GM12878 (cell line): ENCODE data around the gene AGBL1. TPM values are rescaled to one million over a fixed set of nuclear protein-coding genes. Genes with fewer than 3 reads are reported as not detected.

Experiments
- ATAC-seq: fragments of 200-7000 bp; cut with Tn5 transposase; 3 replicates; pipeline ENCODE4 v1.9.1; 2020; ENCODE audit warnings: mild to moderate bottlenecking, moderate library complexity
- BruUV-seq: library from RNA; stranded (reverse); fragments of 400-500 nt; replicated peaks from 2 replicates; lab custom pipeline; 2021; lab: Mats Ljungman, UMichigan
- CTCF ChIA-PET: fragments of 300-600 bp; sonication (Branson Sonifier 250); formaldehyde crosslinking; extraction: SDS; loops from one replicate; lab custom pipeline; 2021; ENCODE audit warnings: inconsistent platforms; lab: Yijun Ruan, JAX
- POLR2A ChIA-PET: fragments of 350-600 bp; formaldehyde crosslinking; extraction: SDS; loops from one replicate; lab custom pipeline; 2021; ENCODE audit warnings: inconsistent platforms; lab: Charles Lee
- RAD21 ChIA-PET: fragments of 300-600 bp; sonication (Branson Sonifier 250); formaldehyde crosslinking; loops from one replicate; lab custom pipeline; 2023; ENCODE audit warnings: antibody characterized with exemption; ENCODE audit not compliant: unreplicated experiment; lab: Charles Lee
- SMC1A ChIA-PET: fragments of 300-600 bp; sonication (Branson Sonifier 250); formaldehyde crosslinking; loops from one replicate; lab custom pipeline; 2023; ENCODE audit not compliant: unreplicated experiment, uncharacterized antibody; lab: Charles Lee
- DNase-seq: peaks from one replicate; pipeline ENCODE4 v3.0.0-alpha.2; 2011; ENCODE audit warnings: low read depth, low spot score
- FAIRE-seq: peaks from 3 replicates; lab custom pipeline; 2011; peaks lifted over from hg19 to GRCh38; lab: Jason Lieb, UNC
- H2AFZ ChIP-seq: 2 replicates; pipeline ENCODE4 v1.6.0; 2011; ENCODE audit warnings: low read depth, low read length, control low read depth; ENCODE audit not compliant: control insufficient read depth
- H3K27ac ChIP-seq: 2 replicates; pipeline ENCODE4 v1.5.1; 2011; ENCODE audit warnings: control low read depth; ENCODE audit not compliant: control insufficient read depth, insufficient read depth
- H3K27me3 ChIP-seq, 2 experiments: replicated peaks in 1 of 2; 2 replicates each; pipeline versions ENCODE4 v1.6.0 to v1.6.1; 2011; ENCODE audit warnings: low read length in 1 of 2; ENCODE audit not compliant: control insufficient read depth in 2 of 2, insufficient read depth in 2 of 2
- H3K36me3 ChIP-seq, 2 experiments: 2 replicates each; pipeline ENCODE4 v1.5.1; 2011; ENCODE audit warnings: low read length in 1 of 2; ENCODE audit not compliant: control insufficient read depth in 2 of 2, insufficient read depth in 2 of 2
- H3K4me1 ChIP-seq: 2 replicates; pipeline ENCODE4 v1.6.1; 2011; ENCODE audit warnings: mild to moderate bottlenecking, low read length, moderate library complexity, mixed read lengths; ENCODE audit not compliant: control insufficient read depth, insufficient read depth
- H3K4me2 ChIP-seq: 2 replicates; pipeline ENCODE4 v1.6.0; 2011; ENCODE audit warnings: control low read depth; ENCODE audit not compliant: control insufficient read depth, insufficient read depth
- H3K4me3 ChIP-seq: fragments of 200-600 bp; sonication (generic); 2 replicates; pipeline ENCODE4 v1.5.1; 2016
- H3K79me2 ChIP-seq: 2 replicates; pipeline ENCODE4 v1.6.0; 2011; ENCODE audit warnings: low read length; ENCODE audit not compliant: control insufficient read depth, insufficient read depth
- H3K9ac ChIP-seq: 2 replicates; pipeline ENCODE4 v1.8.0; 2011; ENCODE audit warnings: low read length, control low read depth, mixed read lengths; ENCODE audit not compliant: control insufficient read depth, insufficient read depth
- H3K9me3 ChIP-seq: replicated peaks from 3 replicates; pipeline ENCODE4 v1.5.1; 2011; ENCODE audit warnings: mild to moderate bottlenecking, low read length; ENCODE audit not compliant: control insufficient read depth, insufficient read depth
- H4K20me1 ChIP-seq: 2 replicates; pipeline ENCODE4 v1.6.0; 2011; ENCODE audit not compliant: control insufficient read depth, insufficient read depth
- ASH2L ChIP-seq: fragments of 300-600, 200-600 bp; sonication (generic); IDR thresholded peaks from 2 replicates; pipeline ENCODE4 v1.6.1; 2017; ENCODE audit warnings: low read depth, mild to moderate bottlenecking, borderline replicate concordance
- BACH1 ChIP-seq: fragments of 450-650 bp; IDR thresholded peaks from 2 replicates; pipeline ENCODE4 v1.6.1; 2017; ENCODE audit warnings: mild to moderate bottlenecking, borderline replicate concordance
- BRCA1 ChIP-seq: IDR thresholded peaks from 2 replicates; pipeline ENCODE4 v1.6.1; 2011; ENCODE audit warnings: low read depth, low read length, improper control_type of control experiment
- CBFB ChIP-seq: IDR thresholded peaks from 2 replicates; pipeline ENCODE4 v1.6.1; 2016; ENCODE audit warnings: antibody characterized with exemption, low read depth
- HCFC1 ChIP-seq: fragments of 150-350 bp; IDR thresholded peaks from 2 replicates; pipeline ENCODE4 v1.6.1; 2014; ENCODE audit warnings: low read length
- IKZF2 ChIP-seq, 2 experiments: fragments of 450-650 bp; IDR thresholded peaks; 2 replicates each; pipeline ENCODE4 v1.6.1; 2017; ENCODE audit warnings: mild to moderate bottlenecking in 2 of 2, moderate library complexity in 2 of 2
- IRF3 ChIP-seq: fragments of 450-650 bp; IDR thresholded peaks from 2 replicates; pipeline ENCODE4 v1.6.1; 2014; ENCODE audit warnings: mild to moderate bottlenecking
- MEF2A ChIP-seq: IDR thresholded peaks from 2 replicates; pipeline ENCODE4 v1.6.1; 2011; ENCODE audit warnings: low read depth, mild to moderate bottlenecking, low read length, moderate library complexity; ENCODE audit not compliant: insufficient read depth
- NFXL1 ChIP-seq: fragments of 450-650 bp; IDR thresholded peaks from 2 replicates; pipeline ENCODE4 v1.6.1; 2017; ENCODE audit warnings: antibody characterized with exemption, mild to moderate bottlenecking, borderline replicate concordance
- RBBP5 ChIP-seq: fragments of 200-600 bp; sonication (generic); conservative IDR thresholded peaks from 2 replicates; pipeline ENCODE4 v1.6.1; 2016
- RFX5 ChIP-seq: IDR thresholded peaks from 2 replicates; pipeline ENCODE4 v1.6.1; 2011; ENCODE audit warnings: low read depth, low read length, improper control_type of control experiment
- SUPT20H ChIP-seq: IDR thresholded peaks from 2 replicates; pipeline ENCODE4 v1.6.1; 2011; ENCODE audit warnings: low read depth, mild to moderate bottlenecking, low read length, moderate library complexity, borderline replicate concordance; ENCODE audit not compliant: control insufficient read depth
- TARDBP ChIP-seq: IDR thresholded peaks from 2 replicates; pipeline ENCODE4 v1.6.1; 2016; ENCODE audit warnings: borderline replicate concordance
- YBX1 ChIP-seq: fragments of 450-650 bp; IDR thresholded peaks from 2 replicates; pipeline ENCODE4 v1.6.1; 2016; ENCODE audit warnings: antibody characterized with exemption
- ZBED1 ChIP-seq: IDR thresholded peaks from 2 replicates; pipeline ENCODE4 v1.6.1; 2016; ENCODE audit warnings: borderline replicate concordance
- ZBTB40 ChIP-seq: fragments of 450-650 bp; IDR thresholded peaks from 2 replicates; pipeline ENCODE4 v1.6.1; 2016; ENCODE audit warnings: mild to moderate bottlenecking, moderate library complexity, borderline replicate concordance
- ZNF24 ChIP-seq: fragments of 450-650 bp; IDR thresholded peaks from 2 replicates; pipeline ENCODE4 v1.6.1; 2017; ENCODE audit warnings: antibody characterized with exemption, mild to moderate bottlenecking
- WGBS: methylation state at CpG from one replicate; pipeline ENCODE4 v1.1.6; 2016; ENCODE audit warnings: low lambda C conversion rate; ENCODE audit not compliant: insufficient replicate concordance, insufficient coverage; ENCODE audit errors: missing lambda C conversion rate; 5-methylcytosine and 5-hydroxymethylcytosine counted together
- in situ Hi-C: fragments of 300-500 bp; cut with MboI; formaldehyde crosslinking; loops from 9 replicates; pipeline ENCODE4 v1.14.3; 2018; ENCODE audit warnings: mixed read lengths
- intact Hi-C: fragments of 100-400 bp; cut with micrococcal nuclease; formaldehyde crosslinking; loops from one replicate; pipeline ENCODE4 v1.14.2; 2022; ENCODE audit not compliant: unreplicated experiment
- polyA plus RNA-seq, 11 experiments: library from polyadenylated mRNA; depleted of rRNA in 4 of 11; unstranded in 6 of 11; stranded (reverse) in 5 of 11; fragments of >200 nt; fragmentation: Nextera tagmentation in 4 of 11; fragmentation: Illumina TruSeq in 1 of 11; extraction: Ambion mirVana in 4 of 11; extraction: Trizol in 1 of 11; gene quantifications; 1 replicate in 1 of 11; 2 replicates in 10 of 11; pipeline versions ENCODE4 v1.2.1 to v1.2.3, GENCODE V29; 2011 to 2016; ENCODE audit warnings: inconsistent platforms in 2 of 11, missing spikeins in 2 of 11, low read depth in 1 of 11
- total RNA-seq, 4 experiments: library from RNA; depleted of rRNA in 3 of 4; stranded (reverse); fragments of >200 nt in 3 of 4; fragmentation: Illumina TruSeq in 1 of 4; extraction: Trizol in 1 of 4; gene quantifications; 2 replicates each; pipeline versions ENCODE4 v1.2.1 to v1.2.3, GENCODE V29; 2013 to 2021
- TF ChIP-seq, protein P1 (sequence below): fragments of 450-650 bp; IDR thresholded peaks from 2 replicates; pipeline ENCODE4 v1.6.1; 2016; ENCODE audit warnings: mild to moderate bottlenecking

Gene AGBL1
- total and polyA plus RNA-seq, 10 of the 15 experiments (the other 5 are each of a cell fraction or from before 2014, with no cell fraction given), result not detected

GRCh38 chr15:86491118-86491517 is 411.4 kb downstream of the AGBL1 start (continued):
- TF ChIP-seq BRCA1 (no peak), IKZF2 (IDR thresholded peaks at IDR 0.05) (no peak), RFX5 (no peak), ASH2L (no peak), TARDBP (no peak), NFXL1 (no peak), IRF3 (no peak), RBBP5 (no peak)
- TF ChIP-seq, protein P1, sequence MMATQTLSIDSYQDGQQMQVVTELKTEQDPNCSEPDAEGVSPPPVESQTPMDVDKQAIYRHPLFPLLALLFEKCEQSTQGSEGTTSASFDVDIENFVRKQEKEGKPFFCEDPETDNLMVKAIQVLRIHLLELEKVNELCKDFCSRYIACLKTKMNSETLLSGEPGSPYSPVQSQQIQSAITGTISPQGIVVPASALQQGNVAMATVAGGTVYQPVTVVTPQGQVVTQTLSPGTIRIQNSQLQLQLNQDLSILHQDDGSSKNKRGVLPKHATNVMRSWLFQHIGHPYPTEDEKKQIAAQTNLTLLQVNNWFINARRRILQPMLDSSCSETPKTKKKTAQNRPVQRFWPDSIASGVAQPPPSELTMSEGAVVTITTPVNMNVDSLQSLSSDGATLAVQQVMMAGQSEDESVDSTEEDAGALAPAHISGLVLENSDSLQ, result no peak
- TF ChIP-seq, all 136 proteins: peak for 0

- SMC1A ChIA-PET, result no interaction called here
- Histone ChIP-seq H3K36me3 (no peaks in the 10 kb centered on the region), H3K4me3 (no peak overlapping the region), H3K9ac (no peak overlapping the region), H3K4me2 (no peak overlapping the region), H3K9me3 (no peaks in the 10 kb centered on the region), H3K27me3 (no peaks in the 10 kb centered on the region), H3K79me2 (no peaks in the 10 kb centered on the region), H4K20me1 (no peaks in the 10 kb centered on the region), H3K4me1 (no peaks in the 10 kb centered on the region), H3K27ac (no peak overlapping the region), H2AFZ (no peak overlapping the region)
- DNase-seq, result no peak
- BruUV-seq, result no TSS peak
- 57% methylated on average over 3 of the region's 3 CpGs for WGBS
- FAIRE-seq, result no peak
- in situ Hi-C loops, result loop anchor here (25.0 kb wide), 1 partner anchor 107 kb away; no protein-coding TSS in a partner anchor
- POLR2A ChIA-PET, result no interaction called here
- intact Hi-C loops, result loop anchor here (10.0 kb wide), 1 partner anchor 249 kb away; no protein-coding TSS in a partner anchor
- RAD21 ChIA-PET, result no interaction called here
- ATAC-seq, result no peak
- CTCF ChIA-PET, result interaction anchor here (1.0 kb wide), 1 partner anchor 22 kb away, joined by 3 read pairs; no protein-coding TSS in a partner anchor
- TF ChIP-seq ZBED1 (no peak), ZBTB40 (no peak), RFX5 (no peak), MEF2A (no peak), HCFC1 (no peak), ASH2L (no peak), ZNF24 (no peak), BACH1 (no peak), SUPT20H (no peak), CBFB (no peak), YBX1 (no peak)
Measured at GRCh38 chr15:86493884-86494283, 414.2 kb downstream of the AGBL1 start.
